HG03108 (cell line): Measurements from ENCODE around the gene FGGY.

ENCODE experiments used
- ATAC-seq: cut with Tn5 transposase; IDR thresholded peaks from one replicate; pipeline ENCODE4 v1.9.1; 2021; ENCODE audit warnings: moderate library complexity; ENCODE audit not compliant: unreplicated experiment

FGGY gene

GRCh38 chr1:59788825-59789224 is 491.9 kb downstream of the FGGY start:
- ATAC-seq, result no peak

GRCh38 chr1:59798600-59798999 is 501.7 kb downstream of the FGGY start:
- ATAC-seq, result no peak

GRCh38 chr1:59803458-59804038 is 506.7 kb downstream of the FGGY start:
- ATAC-seq, result no peak

DNA sequence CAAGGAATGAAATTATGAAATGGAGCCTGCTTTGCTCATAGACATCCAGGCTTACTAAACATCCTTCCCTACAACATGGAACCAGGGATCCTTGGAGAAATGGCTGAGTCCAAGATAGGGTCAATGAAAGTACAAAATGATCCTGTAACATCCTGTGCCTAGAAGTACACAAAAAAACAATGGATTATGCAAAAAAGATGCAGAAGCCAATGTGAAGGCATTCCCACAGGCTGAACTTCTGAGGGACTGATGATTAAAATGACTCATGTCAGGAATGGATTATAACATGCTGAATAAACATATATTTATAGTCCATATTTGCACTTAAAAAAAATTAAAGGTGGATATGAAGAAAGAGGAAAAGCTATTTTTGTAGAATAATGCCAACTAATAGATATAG is 507.4 kb downstream of the FGGY start:
- ATAC-seq, result no peak

DNA sequence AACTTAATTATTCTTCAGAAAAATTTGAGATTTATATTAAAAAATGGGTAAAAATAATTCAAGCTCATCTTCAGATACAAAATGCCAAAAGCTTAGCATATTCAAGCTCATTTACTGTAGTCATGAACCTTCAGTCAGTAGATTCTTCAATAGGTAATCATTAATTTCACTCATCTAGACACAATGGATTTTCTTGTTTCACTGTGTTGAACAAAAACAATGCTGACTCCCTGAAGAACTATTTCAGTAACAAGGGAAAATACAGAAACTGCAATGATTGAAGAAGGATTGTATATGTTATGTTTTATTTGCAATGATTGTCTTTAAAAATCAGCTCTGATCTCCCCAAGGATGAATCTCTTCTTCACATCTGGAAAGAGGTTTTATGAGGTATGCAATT is 508.7 kb downstream of the FGGY start:
- no peak for ATAC-seq
